A549 treated with CORT108297 at 1 μM for 4 hours (cell line): ENCODE data around the gene MRTO4. TPM values are rescaled to one million over a fixed set of nuclear protein-coding genes. Genes with fewer than 3 reads are reported as not detected.

Experiments
- total RNA-seq: library from RNA; stranded (reverse); fragments of 200-300 nt; extraction: Qiagen RNA extraction; gene quantifications from 5 replicates; pipeline ENCODE4 v1.2.3, GENCODE V29; 2022

MRTO4 gene
- 67.4 to 74.9 TPM (median 67.9 TPM) in 5 replicates for total RNA-seq

DNA sequence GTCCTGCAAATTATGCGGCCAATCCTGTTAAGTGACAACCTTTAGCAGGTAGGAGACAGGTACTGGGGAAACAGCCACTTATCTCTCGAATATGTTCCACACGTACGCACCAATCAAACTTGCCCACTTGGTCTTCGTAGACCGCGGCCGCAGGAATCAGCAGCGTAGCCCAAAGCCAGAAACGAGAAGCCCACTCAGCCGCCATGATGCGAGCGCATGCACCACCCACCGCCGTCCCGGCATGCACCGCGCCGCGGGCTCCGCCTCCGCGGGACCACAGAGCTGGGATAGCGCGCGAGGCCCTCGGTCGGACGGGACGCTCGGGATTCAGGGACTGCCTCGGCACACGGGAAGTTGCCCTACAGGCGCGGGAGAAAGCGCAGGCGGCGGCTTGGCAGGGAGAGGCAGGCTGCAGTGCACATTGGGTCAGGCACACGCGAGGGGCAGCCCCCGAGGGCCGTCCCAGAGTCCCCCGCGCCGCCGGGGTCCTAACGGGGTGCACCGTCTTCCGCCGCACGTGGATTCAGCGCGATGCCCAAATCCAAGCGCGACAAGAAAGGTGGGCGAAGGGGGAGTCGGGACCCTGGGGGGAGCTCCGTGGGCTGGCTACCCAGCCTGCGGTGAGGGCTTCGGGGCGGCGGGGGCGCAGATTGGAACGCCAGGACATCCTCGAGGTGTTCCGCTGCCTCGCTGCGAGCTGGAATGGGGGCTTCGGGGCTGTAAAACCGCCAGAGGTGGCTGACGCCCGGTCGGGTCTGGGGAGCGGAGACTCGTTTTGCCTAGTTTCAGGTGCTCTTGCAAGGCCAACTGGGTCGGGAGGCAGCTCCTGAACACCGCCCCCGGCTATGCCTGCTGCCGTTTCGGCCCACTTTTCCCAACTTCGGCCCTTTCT, at the start of gene MRTO4, which contains the start of gene EMC1:
Gene MRTO4 (plus strand): TSS at position 501 of the 892 bp plus-strand sequence. CDS start 31 bp downstream, at position 532.
Gene EMC1 (minus strand): TSS at position 220 of the 892 bp plus-strand sequence. CDS start 15 bp downstream, at position 205.

DNA sequence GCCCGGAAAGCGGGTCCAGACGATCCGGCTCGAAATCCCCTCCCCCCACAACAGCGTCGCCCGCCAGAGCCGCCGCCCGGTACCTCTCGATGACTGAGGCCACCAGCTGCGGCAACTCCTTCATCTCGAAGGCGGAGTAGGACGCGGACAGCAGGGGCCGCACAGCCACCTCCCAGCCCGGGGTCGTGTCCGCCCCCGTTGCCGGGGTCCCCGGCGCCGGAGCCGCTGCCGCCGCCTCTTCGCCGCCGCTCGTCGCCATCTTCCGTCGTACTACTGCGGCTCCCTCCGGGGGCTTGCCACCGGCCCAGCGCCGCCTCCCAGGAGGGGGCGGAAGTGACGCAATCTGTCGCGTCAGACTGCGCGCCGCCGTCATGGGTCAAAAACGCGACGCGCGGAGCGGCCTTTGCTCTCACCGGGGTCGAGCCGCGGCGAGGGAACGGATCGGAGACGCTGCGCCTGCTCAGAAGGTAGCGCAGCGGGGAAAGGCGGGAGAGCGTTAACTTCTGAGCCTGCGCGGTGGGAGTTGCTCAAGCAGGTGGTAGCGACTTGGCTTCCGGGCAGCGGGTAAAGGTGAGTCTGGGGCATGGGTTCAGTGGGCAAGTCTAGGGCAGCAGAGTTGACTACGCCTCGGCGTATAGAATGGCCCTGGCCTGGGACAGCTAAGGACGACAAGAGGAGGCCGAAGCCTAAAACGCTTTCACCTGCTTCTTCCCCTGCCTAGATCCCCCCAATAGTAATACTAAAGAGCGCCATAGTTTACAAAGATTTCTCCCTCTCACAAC, 41.4 kb upstream of the MRTO4 start, which contains the start of gene UBR4:
Gene UBR4 (minus strand): TSS at position 277 of the 782 bp plus-strand sequence. CDS start 18 bp downstream, at position 259.

DNA sequence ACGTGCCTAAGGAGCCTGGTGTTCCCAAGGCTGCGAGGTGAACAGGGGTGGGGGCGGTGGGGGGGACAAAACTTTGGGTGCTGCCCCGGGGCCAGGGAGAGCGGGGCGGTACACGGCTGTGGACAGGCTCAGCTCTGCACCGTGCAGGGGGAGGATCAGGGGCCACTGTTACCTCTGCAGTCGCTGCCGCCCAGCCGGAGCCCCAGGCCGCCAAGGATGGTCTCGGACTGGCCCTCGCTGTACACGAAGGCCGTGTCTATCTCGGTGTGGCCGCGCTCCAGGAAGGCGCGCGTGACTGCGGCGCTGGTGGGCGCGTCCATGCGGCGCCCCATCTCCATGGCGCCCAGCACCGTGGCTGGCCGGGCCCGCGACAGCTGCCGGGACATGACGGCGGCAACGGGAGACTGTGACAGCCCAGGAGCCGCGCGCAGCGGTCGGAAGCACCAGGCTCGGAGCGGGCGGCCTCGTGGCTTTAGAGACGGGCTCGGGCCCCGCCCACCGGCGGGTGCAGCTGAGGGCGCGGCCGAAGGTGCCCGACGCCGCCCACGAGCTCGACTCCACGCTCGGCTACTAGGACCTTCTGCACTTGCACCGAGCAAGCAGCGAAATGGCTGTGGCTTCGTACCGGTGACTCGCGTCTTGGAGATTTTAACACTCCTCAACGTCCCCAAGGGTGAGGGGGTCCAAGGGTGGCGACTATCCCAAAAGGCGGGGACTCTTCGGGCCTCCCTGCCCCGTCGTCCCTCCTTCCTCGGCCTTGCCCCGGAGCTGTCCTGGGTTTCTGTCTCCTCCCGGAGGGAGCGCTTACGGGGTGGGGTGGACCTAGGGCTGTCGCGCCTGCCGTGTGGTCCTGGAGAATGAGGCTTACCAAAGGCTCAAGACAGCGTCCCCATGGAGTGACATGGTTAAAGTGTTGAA, 37.0 kb downstream of the MRTO4 start, which contains the start of gene AKR7A3:
Gene AKR7A3 (minus strand): TSS at position 447 of the 918 bp plus-strand sequence. CDS start 61 bp downstream, at position 386.

Other genes with a start within 250 kb of the MRTO4 start
- 91.6 to 115 TPM (median 103 TPM) in 5 replicates for gene UBR4, start 41.5 kb upstream of the MRTO4 start, total RNA-seq
- 27.3 to 36.7 TPM (median 35.6 TPM) in 5 replicates for gene EMC1, start 281 bp upstream of the MRTO4 start, total RNA-seq
- gene AKR7A3, start 37.0 kb downstream of the MRTO4 start, total RNA-seq, result 0.09 to 0.21 TPM (median 0.14 TPM) in 5 replicates
- 33.6 to 56.1 TPM (median 52.9 TPM) in 5 replicates for gene AKR7A2, start 60.3 kb downstream of the MRTO4 start, total RNA-seq
- 14.9 to 26.8 TPM (median 23.2 TPM) in 5 replicates for gene SLC66A1, start 60.5 kb downstream of the MRTO4 start, total RNA-seq
- 218 to 255 TPM (median 225 TPM) in 5 replicates for gene CAPZB, start 233.7 kb downstream of the MRTO4 start, total RNA-seq